ENCODE results near the gene SPI1. TPM values are rescaled to one million over a fixed set of nuclear protein-coding genes. Genes with fewer than 3 reads are reported as not detected.

Gene SPI1
- total RNA-seq, 1 experiment from 2014 or later, result 0.31 TPM

- DNase-seq (ENCODE audit: low read depth, low spot score) (no peak), ATAC-seq (no peak)
- no peaks in the 10 kb centered on the region for H3K4me1 ChIP-seq (ENCODE audit: control insufficient read depth, insufficient read depth, low read length)
- in situ Hi-C loops (cut with HindIII; ENCODE audit: low pct_unique_long_range_greater_than_20kb, low sequenced_read_pairs), result no loop called here
- POLR2A ChIA-PET, result no interaction called here
- no TSS peak for BruUV-seq (replicated peaks)
- H3K9me3 ChIP-seq (ENCODE audit: control insufficient read depth, insufficient read depth, low read depth, low read length), result no peaks in the 10 kb centered on the region
- H3K4me3 ChIP-seq (ENCODE audit: low read depth in 2 of 2, low read length in 2 of 2), result no peak overlapping the region
- intact Hi-C loops (cut with micrococcal nuclease; ENCODE audit: unreplicated experiment), result no loop called here
- TF ChIP-seq SIN3A (IDR thresholded peaks at IDR 0.05; ENCODE audit: borderline replicate concordance, insufficient read depth, low read depth, low read length), result no peak
- no peak for TF ChIP-seq POLR2AphosphoS5 (IDR thresholded peaks at IDR 0.05; ENCODE audit: low read depth, low read length)
- no peak for TF ChIP-seq REST (IDR thresholded peaks at IDR 0.05; ENCODE audit: insufficient read depth in 1 of 2, low read depth in 2 of 2, low read length in 1 of 2)
- no peak for TF ChIP-seq TCF7L2 (IDR thresholded peaks at IDR 0.05; ENCODE audit: low read depth, low read length)
- TF ChIP-seq CTCF (IDR thresholded peaks at IDR 0.05), result no peak
- no peak overlapping the region for H3K27ac ChIP-seq (ENCODE audit: low read length)
- CTCF ChIA-PET, result no interaction called here
- H3K36me3 ChIP-seq (ENCODE audit: control insufficient read depth, insufficient read depth, low read length), result no peaks in the 10 kb centered on the region
- H3K27me3 ChIP-seq (ENCODE audit: control insufficient read depth, insufficient read depth, low read length), result no peaks in the 10 kb centered on the region
Observed at GRCh38 chr11:47360341-47360740, 18.0 kb downstream of the SPI1 start.

DNA sequence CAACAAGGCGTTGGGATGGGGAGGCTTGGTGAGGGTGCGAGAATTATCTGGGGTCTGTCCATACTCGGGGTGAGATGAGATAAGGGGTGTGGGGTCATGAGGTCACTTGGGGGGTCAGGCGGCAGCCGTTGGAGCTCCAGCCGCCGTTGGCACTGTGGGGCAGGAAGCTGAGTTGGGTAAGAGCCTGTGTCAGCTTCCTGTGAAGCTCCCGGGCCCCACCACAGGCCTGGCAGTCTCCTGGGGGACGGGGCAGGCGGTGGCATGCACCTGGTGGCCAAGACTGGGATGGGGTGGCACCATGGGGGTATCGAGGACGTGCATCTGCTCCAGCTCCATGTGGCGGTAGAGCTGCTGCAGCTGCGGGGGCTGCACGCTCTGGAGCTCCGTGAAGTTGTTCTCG is 18.8 kb downstream of the SPI1 start:
- DNase-seq (ENCODE audit: low read depth, low spot score), result no peak
- Histone ChIP-seq H3K27me3 (ENCODE audit: control insufficient read depth, insufficient read depth, low read length) (no peaks in the 10 kb centered on the region), H3K4me1 (ENCODE audit: control insufficient read depth, insufficient read depth, low read length) (no peaks in the 10 kb centered on the region), H3K27ac (ENCODE audit: low read length) (no peak overlapping the region), H3K36me3 (ENCODE audit: control insufficient read depth, insufficient read depth, low read length) (no peaks in the 10 kb centered on the region), H3K4me3 (ENCODE audit: low read depth in 2 of 2, low read length in 2 of 2) (no peak overlapping the region), H3K9me3 (ENCODE audit: control insufficient read depth, insufficient read depth, low read depth, low read length) (no peaks in the 10 kb centered on the region)
- in situ Hi-C loops (cut with HindIII; ENCODE audit: low pct_unique_long_range_greater_than_20kb, low sequenced_read_pairs) (no loop called here), intact Hi-C loops (cut with micrococcal nuclease; ENCODE audit: unreplicated experiment) (loop anchor here (10.0 kb wide), 2 partner anchors 105 to 185 kb away; partner anchors contain the start of genes ARFGAP2 and NR1H3)
- ChIA-PET POLR2A (interaction anchor here (0.6 kb wide), 1 partner anchor 389 kb away, joined by 3 read pairs; no protein-coding TSS in a partner anchor), CTCF (no interaction called here)
- BruUV-seq (replicated peaks), result no TSS peak
- TF ChIP-seq REST (IDR thresholded peaks at IDR 0.05; ENCODE audit: insufficient read depth in 1 of 2, low read depth in 2 of 2, low read length in 1 of 2), result no peak
- TF ChIP-seq CTCF (IDR thresholded peaks at IDR 0.05), result no peak
- no peak for TF ChIP-seq POLR2AphosphoS5 (IDR thresholded peaks at IDR 0.05; ENCODE audit: low read depth, low read length)
- no peak for TF ChIP-seq TCF7L2 (IDR thresholded peaks at IDR 0.05; ENCODE audit: low read depth, low read length)
- no peak for TF ChIP-seq SIN3A (IDR thresholded peaks at IDR 0.05; ENCODE audit: borderline replicate concordance, insufficient read depth, low read depth, low read length)
- no peak for ATAC-seq
